Measurements from ENCODE around the gene GPR65.

The GPR65 gene

GRCh38 chr14:87999277-87999676 is 5.7 kb upstream of the GPR65 start:
- Histone ChIP-seq H3K27ac (replicated peaks) (peak overlapping the region; percentile 41), H3K4me3 (replicated peaks; ENCODE audit: insufficient read depth, low read length) (no peak overlapping the region), H3K27me3 (ENCODE audit: insufficient read depth, poor library complexity, severe bottlenecking) (no peaks in the 10 kb centered on the region)
- TF ChIP-seq POLR2AphosphoS5 (IDR thresholded peaks at IDR 0.05; ENCODE audit: low read depth) (no peak), REST (IDR thresholded peaks at IDR 0.05; ENCODE audit: insufficient replicate concordance, low read depth) (no peak), SPI1 (IDR thresholded peaks at IDR 0.05; ENCODE audit: borderline replicate concordance, low read depth) (peak; percentile 97), GABPA (IDR thresholded peaks at IDR 0.05; ENCODE audit: low read depth) (no peak)
- TF ChIP-seq, protein P1, sequence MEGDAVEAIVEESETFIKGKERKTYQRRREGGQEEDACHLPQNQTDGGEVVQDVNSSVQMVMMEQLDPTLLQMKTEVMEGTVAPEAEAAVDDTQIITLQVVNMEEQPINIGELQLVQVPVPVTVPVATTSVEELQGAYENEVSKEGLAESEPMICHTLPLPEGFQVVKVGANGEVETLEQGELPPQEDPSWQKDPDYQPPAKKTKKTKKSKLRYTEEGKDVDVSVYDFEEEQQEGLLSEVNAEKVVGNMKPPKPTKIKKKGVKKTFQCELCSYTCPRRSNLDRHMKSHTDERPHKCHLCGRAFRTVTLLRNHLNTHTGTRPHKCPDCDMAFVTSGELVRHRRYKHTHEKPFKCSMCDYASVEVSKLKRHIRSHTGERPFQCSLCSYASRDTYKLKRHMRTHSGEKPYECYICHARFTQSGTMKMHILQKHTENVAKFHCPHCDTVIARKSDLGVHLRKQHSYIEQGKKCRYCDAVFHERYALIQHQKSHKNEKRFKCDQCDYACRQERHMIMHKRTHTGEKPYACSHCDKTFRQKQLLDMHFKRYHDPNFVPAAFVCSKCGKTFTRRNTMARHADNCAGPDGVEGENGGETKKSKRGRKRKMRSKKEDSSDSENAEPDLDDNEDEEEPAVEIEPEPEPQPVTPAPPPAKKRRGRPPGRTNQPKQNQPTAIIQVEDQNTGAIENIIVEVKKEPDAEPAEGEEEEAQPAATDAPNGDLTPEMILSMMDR (IDR thresholded peaks at IDR 0.05; ENCODE audit: insufficient read depth, low read length): no peak
- peak in 1 of 2 experiments; percentile 66 for DNase-seq (ENCODE audit: low read depth in 1 of 2, low spot score in 1 of 2)

GRCh38 chr14:88002421-88003075 is 2.4 kb upstream of the GPR65 start:
- Histone ChIP-seq H3K4me3 (replicated peaks; ENCODE audit: insufficient read depth, low read length) (no peak overlapping the region), H3K27me3 (ENCODE audit: insufficient read depth, poor library complexity, severe bottlenecking) (no peaks in the 10 kb centered on the region), H3K27ac (replicated peaks) (peak overlapping the region; percentile 94)
- DNase-seq (ENCODE audit: low read depth in 1 of 2, low spot score in 1 of 2): peak; percentile 74 to 89
- TF ChIP-seq GABPA (IDR thresholded peaks at IDR 0.05; ENCODE audit: low read depth) (no peak), POLR2AphosphoS5 (IDR thresholded peaks at IDR 0.05; ENCODE audit: low read depth) (peak; percentile 15; the same call in 1 of the 2 replicates), REST (IDR thresholded peaks at IDR 0.05; ENCODE audit: insufficient replicate concordance, low read depth) (peak; percentile 42), SPI1 (IDR thresholded peaks at IDR 0.05; ENCODE audit: borderline replicate concordance, low read depth) (peak; percentile 86; the same call in 1 of the 2 replicates)
- TF ChIP-seq, protein P1 (IDR thresholded peaks at IDR 0.05; ENCODE audit: insufficient read depth, low read length): no peak

DNA sequence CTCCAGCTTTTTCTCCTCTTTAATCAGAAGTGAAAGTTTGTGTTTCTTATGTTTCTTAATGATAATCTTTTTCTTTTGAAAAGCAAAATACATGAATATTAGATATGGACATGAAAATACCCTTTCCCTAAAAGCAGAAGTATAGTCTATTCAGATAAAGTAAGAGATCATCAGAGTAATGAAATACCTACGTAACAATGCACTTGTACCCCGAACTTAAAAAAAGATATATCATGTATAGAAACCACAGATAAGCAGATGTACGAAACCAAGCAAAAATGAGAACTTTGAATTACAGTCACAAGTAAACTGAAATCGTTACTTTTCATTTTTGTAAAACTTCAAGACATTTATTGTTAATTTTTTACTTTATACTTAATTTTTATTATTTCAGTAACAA is 1.5 kb upstream of the GPR65 start:
- DNase-seq (ENCODE audit: low read depth in 1 of 2, low spot score in 1 of 2): no peak
- H3K27ac ChIP-seq (replicated peaks): peak overlapping the region; percentile 94
- no peak overlapping the region for H3K4me3 ChIP-seq (replicated peaks; ENCODE audit: insufficient read depth, low read length)
- H3K27me3 ChIP-seq (ENCODE audit: insufficient read depth, poor library complexity, severe bottlenecking): no peaks in the 10 kb centered on the region
- TF ChIP-seq REST (IDR thresholded peaks at IDR 0.05; ENCODE audit: insufficient replicate concordance, low read depth) (no peak), POLR2AphosphoS5 (IDR thresholded peaks at IDR 0.05; ENCODE audit: low read depth) (no peak), SPI1 (IDR thresholded peaks at IDR 0.05; ENCODE audit: borderline replicate concordance, low read depth) (no peak), GABPA (IDR thresholded peaks at IDR 0.05; ENCODE audit: low read depth) (no peak)
- TF ChIP-seq, protein P1 (IDR thresholded peaks at IDR 0.05; ENCODE audit: insufficient read depth, low read length): no peak
